HG03139 (cell line): Measurements from ENCODE around the gene SMS.

Experiments used
- ATAC-seq: cut with Tn5 transposase; IDR thresholded peaks from one replicate; pipeline ENCODE4 v1.9.1; 2021; ENCODE audit not compliant: unreplicated experiment

The SMS gene

DNA sequence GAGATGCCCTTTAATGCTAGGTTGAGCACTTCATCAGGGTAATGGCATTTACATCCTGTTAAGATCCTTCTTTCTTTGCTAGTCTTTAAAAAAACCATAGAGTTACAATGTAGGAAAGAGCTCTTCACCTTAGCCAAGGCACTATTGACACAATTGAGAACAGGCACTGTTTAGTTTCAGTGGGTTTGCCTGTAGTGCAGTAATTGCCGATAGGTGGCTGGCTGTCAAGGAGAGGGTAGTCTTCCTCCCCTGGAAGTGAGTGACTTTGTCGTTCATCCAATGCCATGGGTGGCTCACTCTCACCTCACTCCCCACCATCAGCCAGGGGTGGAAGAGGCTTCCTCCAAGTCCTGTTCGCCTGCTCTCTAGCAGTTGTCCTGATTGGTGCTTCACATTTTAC lies 34.7 kb downstream of the SMS start:
- no peak for ATAC-seq

DNA sequence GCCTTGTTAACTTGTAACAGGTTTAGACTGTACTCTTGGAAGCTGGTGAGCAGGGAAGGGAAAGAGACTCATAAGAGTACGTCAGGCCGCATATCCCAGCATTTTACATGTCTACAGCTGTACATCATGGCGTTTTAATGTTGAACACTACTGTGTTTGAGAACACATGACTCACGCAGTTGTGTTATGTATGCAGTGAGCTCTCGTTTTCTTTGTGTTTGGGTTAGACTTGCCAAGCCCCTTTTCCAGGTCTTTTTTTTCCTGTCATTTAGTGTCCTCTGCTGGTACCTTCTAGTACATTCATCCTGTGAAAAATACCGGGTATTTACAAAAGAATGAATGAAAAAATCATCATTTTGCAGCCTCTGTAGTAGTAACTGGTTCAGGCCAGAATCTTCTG lies 35.3 kb downstream of the SMS start:
- no peak for ATAC-seq

GRCh38 chrX:21978346-21978745 lies 37.8 kb downstream of the SMS start:
- no peak for ATAC-seq

GRCh38 chrX:21982311-21982710 lies 41.8 kb downstream of the SMS start:
- no peak for ATAC-seq

GRCh38 chrX:21985332-21985777 lies 44.8 kb downstream of the SMS start:
- peak; percentile 72 for ATAC-seq

DNA sequence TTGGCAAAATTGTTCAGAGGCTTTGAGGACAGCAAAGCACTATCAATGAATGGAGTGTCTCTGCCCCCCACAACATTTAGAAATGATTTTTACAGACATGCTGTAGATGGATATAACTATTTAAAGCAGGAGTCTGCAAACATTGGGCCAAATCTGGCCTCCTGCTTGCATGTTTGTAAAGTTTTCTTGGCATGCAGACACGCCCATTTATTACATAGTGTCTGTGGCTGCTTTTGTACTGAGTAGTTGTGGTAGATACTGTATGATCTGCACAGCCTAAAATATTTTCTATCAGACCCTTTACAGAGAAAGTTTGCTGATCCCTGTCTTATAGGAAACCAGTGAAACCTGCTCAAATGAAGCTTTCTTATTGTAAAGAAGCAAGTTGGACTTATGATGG lies 46.1 kb downstream of the SMS start:
- no peak for ATAC-seq

DNA sequence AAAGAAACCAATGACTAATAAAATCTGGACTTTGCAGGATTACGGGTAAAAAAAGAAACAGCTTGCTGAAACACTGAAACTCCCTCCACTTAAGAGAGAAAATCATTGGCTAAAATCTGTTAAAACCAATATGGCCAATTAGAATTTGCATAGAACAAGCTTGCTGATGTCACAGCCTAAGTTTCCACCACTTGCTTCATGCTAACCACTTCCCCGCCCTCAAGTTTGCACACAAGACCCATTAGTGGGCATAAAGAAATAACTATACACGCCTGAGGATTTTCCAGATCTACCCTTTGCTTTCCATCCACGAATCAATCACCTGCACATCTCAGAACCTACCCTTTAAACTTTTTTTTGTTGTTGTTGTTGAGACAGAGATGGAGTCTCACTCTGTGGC lies 48.9 kb downstream of the SMS start:
- no peak for ATAC-seq

DNA sequence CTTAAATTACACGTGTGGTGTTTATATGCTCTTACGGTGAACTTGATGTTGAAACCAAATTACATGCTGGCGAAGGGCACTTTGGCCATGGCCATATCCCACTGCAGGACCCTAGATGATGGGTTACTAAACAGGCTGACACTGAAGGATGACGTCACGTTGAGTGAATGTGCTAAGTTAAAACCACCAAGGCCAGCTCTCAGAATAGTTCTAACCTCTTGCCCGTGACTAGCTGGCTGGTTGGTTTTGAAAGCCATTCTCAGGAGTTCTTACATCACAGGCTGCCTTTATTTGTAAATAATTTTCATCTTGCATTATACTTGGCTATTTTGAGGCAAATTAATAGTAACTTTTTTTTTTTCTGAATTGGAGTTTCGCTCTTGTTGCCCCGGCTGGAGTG lies 50.3 kb downstream of the SMS start:
- ATAC-seq = no peak

GRCh38 chrX:21991504-21991903 lies 51.0 kb downstream of the SMS start:
- no peak for ATAC-seq

DNA sequence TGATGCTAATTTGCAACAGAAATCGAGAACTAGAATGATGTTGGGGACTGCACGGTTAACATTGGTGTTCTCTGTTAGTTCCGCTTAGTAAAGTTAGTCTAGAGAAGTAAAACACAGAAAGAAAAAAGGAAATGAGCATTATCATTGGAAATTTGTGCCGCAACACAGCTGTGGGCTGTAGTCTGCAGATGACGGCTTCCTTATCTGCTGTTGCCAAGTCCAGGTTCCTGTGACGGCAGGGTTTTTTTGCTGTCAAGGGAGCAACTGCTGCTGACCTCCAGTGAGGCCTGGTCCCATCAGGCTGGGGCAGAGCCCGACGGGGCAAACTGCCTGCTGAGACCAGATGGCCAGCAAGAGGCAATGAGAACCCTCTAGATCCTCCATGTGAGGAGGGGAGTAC lies 52.8 kb downstream of the SMS start:
- peak; percentile 70 for ATAC-seq

DNA sequence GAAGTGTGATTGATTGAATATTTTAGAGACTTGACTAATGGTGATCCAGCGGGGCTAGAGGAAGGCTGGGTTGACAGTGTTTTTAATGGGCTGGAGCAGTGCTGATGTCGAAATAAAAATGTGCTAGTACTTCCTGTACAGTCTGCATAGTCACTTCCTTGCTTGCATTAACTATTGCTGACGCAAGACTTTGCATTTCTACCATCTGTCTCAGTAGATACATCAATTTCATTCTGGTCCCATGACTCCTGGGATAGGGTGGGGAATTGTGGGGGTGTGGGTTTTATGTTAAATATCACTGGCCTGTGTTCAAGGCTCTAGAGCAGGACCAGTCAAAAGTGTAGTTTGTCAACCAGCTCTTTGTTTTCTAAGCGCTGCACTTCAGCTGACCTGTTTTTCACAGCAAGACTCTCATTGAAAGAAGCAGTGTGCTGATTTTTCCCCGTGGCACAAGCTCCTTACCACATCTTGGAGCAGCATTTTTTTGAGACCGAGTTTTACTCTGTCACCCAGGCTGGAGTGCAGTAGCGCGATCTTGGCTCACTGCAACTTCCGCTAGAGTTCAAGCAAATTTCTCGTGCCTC lies 56.5 kb downstream of the SMS start:
- ATAC-seq = no peak

- no peak for ATAC-seq
Observed at GRCh38 chrX:21998037-21998436, 57.5 kb downstream of the SMS start.

DNA sequence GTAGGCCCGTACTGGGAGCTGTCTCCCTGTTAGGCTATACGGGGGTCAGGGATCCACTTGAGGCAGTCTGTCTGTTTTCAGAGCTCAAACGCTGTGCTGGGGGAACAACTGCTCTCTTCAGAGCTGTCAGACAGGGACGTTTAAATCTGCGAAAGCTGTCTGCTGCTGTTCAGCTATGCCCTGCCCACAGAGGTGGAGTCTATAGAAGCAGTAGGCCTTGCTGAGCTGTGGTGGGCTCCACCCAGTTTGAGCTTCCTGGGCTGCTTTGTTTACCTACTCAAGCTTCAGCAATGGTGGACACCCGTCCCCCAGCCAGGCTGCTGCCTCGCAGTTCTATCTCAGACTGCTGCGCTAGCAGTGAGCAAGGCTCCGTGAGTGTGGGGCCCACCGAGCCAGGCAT lies 64.4 kb downstream of the SMS start:
- no peak for ATAC-seq

DNA sequence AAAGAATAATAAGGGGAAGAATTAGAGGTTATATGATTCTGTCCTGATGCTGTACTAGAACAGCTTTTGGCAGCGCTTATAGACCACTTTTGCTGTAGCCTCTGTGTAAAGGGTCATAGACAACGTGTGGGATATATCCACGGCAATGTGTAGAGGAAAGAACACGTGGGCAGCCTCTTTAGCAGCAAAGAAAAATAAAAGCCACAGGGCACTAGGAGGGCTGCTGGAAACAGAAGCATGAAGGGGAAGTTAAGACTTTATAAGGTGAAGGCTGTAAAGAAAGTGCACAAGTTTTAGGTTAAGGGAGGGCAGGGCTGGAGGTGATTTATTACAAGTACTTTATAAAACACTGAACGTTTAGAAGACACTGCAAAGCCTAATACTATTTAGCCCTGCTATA lies 71.5 kb downstream of the SMS start:
- no peak for ATAC-seq

- no peak for ATAC-seq
Observed at GRCh38 chrX:22012931-22013330, 72.4 kb downstream of the SMS start.

- no peak for ATAC-seq
Observed at GRCh38 chrX:22015139-22015750, 74.7 kb downstream of the SMS start.

DNA sequence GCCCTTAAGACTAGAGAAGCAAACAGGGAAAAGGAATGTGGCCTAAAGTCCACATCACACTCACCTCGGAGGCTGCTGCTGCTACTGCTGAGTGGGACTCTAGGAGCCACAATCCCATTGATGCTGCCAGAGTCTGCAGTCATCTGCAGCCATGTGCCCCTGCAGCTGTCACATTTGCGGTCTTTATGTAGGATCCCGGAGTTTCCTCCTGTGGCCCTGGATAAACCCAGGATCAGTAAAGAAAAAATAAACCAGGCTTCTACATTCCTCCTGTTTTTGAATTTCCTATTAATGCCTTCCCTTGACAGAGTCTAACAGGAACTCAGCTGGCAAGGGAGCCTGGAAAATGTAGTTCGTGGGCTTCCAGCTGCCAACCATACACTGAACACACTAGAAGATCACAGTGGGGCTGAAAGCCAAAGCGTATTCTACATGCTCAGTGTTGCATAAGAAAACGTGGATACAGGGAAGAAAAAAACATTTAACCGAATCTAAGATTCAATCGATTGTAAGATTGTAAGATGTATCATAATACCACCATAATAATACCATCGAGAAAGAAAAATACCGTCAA lies 81.3 kb downstream of the SMS start:
- no peak for ATAC-seq

- no peak for ATAC-seq
Observed at GRCh38 chrX:22024577-22024976, 84.1 kb downstream of the SMS start.

- no peak for ATAC-seq
Observed at GRCh38 chrX:22025751-22026150, 85.2 kb downstream of the SMS start.

DNA sequence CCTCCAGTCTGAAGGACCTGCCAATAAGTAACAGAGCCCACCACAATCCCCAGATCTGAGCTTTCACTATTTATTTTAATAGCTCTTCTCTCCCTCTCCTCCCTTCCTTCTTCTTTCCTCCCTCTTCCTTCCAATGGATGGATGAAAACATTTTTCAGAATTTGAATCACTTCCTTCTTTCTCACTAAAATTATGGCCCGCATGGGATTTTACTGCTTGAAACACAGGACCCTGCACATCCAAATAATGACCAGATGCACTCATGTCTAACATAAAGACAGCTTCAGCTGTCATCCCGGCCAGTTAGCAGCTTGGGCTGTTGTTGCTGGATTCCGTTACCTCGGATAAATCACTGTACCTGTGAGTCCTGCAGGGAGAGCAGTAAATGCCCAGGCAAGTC lies 86.2 kb downstream of the SMS start:
- ATAC-seq = no peak

GRCh38 chrX:22032084-22032483 lies 91.6 kb downstream of the SMS start, which contains the start of gene PHEX:
PHEX (plus strand) TSS chrX:22032325; CDS start chrX:22033006, 681 bp downstream.
- ATAC-seq = no peak

DNA sequence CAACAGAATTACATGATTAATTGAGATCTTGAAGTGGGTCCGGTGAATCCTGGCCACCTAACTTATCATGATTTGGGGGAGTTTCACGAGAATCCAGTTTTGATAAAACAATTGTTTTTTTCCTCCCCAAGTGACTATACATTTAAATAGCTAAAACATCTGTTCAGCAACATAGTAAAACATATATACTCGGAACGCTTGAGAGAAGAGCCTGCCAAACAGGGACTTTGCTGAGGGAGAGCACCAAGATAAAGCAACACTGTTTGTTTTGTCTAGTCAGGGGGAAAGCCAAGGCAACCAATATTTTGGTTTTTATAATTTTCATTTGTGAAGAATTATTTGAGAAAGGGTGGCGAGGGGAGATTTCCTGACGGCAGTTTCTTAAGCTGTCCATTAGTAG lies 92.0 kb downstream of the SMS start:
- no peak for ATAC-seq

- ATAC-seq = no peak
Observed at GRCh38 chrX:22033818-22034217, 93.3 kb downstream of the SMS start.
